EH (cell line): ENCODE results near the gene FCRL1.

ENCODE experiments used
- DNase-seq: peaks from one replicate; pipeline ENCODE4 v3.0.0-alpha.2; 2015; ENCODE audit warnings: low read depth

The FCRL1 gene

DNA sequence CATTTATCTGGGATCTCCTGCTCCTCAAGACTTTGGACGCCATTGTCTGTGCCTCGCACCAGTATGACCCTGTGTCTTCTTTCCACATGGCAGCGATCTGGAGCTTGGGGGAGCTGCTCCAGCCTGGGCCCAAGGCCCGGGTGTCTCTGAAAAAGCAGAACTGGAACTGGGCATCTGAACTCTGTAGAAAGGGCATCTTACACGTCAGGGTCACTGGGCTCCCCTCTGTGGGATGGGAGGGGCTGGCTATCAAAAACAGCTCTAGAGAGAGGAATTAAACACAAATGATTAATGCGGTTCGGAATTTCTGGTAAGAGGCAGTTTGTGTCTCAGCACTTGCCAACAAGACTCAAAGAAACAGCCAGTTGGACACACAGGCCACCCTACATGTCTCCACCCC lies 16.1 kb downstream of the FCRL1 start:
- no peak for DNase-seq

DNA sequence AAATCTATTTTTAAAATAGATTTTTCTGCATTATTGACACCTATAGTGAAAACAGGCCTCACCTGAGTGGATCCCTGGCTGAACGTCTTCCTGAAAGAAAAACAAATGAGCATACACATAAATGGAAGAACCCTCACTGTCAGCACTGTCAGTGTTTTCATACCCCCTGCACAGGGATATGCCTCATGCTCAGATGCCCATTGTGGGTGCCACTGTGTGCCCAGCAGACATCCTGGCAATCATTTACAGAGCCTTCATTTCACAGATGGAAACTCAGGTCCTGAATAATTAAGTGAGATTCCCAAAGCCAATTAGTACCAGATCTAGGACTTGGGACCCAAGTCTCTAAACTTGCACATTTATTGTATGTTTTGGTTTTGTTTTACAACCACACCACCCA lies 19.9 kb downstream of the FCRL1 start:
- DNase-seq = no peak

DNA sequence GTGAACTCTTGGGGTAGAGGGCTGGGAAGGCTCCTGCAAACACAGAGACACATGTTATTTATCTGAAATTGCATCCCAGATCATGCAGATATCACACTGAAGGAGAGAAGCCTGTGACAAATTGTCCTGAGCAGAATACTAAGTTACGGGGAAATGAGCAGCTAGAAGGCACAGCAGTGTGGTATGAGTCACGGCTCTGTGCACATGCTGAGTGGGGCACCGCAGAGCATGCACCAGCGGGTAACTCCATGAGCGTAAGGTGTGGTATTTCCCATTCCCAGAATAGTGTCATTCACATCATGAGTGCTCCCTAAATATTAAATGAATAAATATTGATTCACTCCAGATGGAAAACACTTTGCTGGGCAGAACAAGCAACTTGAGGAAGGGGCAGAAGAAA lies 21.7 kb downstream of the FCRL1 start:
- no peak for DNase-seq

DNA sequence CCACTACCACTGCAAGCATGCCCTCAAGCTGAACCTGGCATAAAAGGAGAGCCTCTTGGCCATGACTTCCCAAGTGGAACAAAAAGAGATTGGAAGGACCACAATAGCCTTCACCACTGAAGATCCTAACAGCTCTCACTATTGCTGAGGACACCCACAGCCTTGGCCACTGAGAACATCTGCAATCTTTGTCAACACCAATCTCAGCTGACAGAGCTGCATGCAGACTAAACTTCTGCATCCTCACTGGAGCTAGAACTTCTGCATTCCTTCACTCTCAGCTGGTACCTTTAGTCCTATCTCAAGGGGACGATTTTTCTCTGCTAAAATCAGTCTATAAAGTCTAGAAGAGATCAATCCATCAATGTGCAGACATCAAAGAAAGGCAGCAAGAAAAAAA lies 34.7 kb downstream of the FCRL1 start:
- DNase-seq = no peak

DNA sequence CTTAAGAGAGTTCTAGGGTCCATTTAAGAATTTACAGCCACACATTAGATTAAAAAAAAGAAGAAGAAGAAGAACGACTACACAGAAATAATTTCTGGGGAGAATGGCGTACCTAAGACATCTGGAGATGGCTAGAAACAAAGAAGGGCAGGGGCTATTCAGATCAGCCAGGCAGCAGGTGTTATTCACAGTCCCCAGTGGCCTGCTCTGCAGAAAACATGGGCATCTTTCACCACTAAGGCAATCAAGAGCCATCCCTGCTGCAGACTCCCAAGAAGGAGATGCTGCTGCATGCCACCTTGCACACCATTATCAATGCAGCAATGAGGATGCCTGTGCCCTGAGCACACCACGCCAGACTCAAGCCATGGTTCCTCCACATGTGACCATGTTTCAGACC lies 35.1 kb downstream of the FCRL1 start:
- no peak for DNase-seq

DNA sequence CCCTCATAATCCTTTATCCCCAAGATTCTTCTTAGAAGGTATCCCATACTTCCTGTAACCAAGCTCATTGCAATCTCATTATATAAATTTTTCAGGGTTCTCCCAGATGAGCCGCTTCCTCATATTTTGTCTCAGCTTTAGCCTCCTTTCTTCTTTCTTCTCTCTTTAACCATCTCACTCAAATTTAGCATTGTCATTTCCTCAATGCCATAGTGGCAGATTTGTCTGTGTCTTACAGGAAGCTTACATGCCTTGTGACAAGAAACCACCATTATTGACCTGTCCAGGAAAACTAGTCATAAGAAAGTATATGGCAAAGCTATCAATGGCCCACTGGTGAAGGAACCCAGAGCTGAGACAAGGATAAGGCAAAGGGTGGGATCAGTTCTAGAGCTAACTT lies 37.0 kb downstream of the FCRL1 start:
- DNase-seq = no peak

DNA sequence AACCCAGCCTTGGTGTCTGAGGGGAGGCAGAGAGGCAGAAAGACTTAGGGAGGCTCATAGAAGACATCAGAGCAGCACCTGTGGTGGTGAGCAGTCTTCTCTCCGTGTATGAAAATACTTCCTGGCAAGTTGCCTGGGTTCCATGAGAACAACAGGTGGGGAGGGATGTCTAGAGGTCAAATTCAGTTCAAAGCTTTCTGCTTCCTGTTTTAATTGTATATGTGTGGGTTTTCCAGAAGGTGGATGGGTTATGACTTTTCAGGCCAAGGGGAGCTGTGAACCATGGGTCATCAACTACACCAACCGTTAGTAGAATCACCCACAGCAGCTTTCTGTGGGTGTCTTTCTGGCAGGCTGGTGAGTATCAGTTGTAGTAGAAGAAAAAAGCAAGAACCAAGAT lies 38.9 kb downstream of the FCRL1 start:
- no peak for DNase-seq

DNA sequence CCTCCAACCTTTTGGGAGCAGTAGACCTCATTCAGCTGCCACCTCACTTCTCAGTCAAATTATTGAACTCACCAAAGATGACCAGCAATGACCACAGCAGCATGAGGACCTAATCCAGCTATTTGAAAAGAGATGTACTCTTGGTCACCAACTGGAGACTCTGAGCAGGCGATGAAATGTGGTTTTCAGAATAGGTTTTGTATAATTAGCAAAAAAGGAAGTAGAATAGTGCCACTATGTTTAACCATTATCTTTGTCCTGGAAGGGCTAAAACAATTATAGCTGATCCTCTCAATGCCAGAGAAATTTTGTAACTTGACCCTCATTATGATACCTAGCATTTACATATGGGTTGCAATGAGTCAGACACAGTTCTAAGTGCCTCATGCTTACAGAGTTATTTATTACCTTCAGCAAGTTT lies 42.9 kb downstream of the FCRL1 start, which contains the start of gene FCRL2:
Gene FCRL2, minus strand, starts transcription at position 162 of the 421 bp plus-strand sequence. Its CDS starts 59 bp downstream, at position 103.
- no peak for DNase-seq

DNA sequence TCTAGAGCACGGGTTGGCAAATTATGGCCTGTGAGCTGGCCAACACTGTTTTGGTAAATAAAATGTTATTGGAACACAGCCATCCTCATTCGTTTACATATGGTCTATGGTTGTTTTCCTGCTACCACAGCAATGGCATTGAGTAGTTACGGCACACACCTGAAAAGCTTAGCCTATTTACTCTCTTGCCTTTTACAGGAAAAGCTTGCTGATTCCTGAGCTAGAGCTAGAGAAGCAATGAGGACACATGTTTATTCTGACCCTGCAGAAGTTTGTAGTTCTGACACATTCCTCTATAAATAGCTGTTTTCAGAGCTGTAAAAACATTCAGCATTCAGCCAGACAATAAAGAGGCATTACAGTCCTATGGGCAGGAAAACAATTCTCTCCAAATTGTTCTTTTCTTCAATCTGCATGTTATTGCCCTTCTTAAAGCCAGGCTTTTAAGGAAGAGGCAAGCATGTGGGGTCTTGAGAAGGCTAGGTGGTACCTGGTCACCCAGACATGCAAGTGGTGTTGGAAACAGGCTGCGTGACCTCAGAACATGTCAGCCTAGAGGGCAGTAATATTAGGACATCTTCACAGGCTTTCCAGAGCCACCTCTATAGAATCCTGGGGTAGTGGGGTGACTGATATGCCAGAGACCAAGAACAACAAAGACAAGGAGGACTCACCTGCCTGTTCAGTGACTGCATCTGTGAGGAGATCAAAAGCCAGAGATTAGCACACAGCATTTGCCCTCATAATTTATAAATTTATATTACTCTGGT lies 44.6 kb downstream of the FCRL1 start:
- no peak for DNase-seq

DNA sequence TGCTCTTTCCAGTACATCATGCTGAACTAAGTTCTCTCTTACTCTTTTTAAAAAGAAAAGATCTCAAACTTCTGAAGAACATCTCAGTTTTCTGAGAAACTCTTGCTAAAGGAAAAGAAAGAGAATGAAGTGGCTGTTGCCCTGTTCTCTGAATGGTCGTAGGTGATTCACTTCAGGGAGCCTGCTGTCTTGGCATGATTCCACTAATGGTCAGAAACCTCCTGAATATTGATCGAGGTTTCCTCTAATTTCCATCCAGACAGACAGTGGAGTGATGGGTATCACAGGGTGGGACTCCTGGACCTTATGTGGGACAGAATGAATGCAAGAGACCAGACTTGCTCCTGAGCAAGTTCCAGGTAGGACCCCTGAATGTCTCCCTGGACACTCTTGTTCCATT lies 45.5 kb downstream of the FCRL1 start:
- no peak for DNase-seq

DNA sequence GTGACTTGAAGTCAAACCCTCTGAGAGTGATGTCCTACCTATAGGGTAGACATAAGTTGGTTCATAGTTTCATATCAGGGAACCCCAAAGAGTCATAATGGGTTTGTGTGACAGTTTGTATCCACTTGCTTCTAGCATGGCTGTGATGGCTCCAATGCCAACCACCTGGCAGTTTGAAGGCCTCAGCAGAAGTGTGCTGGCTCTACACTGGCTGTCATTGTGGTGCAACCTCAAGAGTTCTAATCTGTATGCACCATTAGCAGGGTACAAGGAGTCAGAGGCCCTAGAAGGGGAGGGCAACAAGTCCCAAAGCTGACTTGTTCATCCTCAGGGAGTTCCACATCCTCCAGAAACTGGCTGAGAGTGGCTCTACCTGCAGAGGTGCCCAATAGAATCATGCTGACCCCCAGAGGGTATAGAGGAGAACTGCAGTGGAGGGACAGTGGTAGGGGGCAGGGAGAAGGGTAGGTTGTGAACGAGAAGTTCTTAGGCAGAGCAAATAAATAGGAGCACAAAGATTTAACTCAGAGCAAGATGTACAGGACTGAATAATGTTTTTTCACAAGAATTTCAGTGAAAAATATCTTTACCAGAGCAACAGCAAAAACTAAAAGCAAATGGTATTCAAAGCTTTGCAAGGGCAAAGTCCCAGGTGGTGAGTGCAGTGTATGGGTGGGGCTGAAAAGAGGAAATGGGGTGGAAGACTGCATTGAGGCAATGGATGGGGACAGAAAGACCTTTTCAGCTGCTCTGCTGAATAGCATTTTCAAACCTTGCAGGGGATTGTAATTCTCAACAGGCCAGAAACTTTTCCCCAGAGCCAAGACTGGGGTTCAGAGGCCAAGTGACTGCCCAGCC lies 46.2 kb downstream of the FCRL1 start:
- no peak for DNase-seq

DNA sequence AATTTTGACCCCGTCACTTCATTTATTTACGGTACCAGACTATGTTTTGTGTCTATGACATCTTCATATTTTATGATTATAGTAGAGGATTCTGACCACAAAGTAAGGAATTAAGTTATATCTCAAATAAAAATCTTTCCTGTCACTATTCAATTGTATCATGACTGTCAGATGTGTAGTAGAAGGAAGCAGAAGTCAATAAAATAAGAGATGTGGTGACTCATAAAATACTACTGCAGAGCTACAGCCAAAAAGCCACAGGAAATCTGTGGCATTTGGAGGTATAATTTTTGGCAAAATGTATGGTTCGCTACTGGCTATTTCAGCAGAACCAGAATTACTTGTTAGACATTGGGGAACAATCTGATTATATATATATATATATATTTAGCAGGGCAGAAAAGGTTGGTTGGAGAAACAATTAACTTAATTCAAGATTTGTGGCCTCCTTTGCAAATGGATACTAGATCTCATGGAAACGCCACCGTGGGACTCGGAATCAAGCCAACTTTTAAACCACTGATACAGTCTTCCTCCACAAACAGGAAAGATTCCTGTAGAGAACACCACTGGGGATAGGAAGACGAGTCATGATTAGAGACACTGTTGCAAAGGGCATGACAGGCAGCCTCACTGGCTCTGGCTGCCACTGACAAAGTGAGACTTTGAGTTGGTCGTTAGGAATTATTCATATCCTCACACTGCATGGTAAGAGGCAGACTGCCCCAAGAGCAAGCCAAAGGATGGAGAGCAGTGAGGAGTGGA lies 48.1 kb downstream of the FCRL1 start:
- no peak for DNase-seq

DNA sequence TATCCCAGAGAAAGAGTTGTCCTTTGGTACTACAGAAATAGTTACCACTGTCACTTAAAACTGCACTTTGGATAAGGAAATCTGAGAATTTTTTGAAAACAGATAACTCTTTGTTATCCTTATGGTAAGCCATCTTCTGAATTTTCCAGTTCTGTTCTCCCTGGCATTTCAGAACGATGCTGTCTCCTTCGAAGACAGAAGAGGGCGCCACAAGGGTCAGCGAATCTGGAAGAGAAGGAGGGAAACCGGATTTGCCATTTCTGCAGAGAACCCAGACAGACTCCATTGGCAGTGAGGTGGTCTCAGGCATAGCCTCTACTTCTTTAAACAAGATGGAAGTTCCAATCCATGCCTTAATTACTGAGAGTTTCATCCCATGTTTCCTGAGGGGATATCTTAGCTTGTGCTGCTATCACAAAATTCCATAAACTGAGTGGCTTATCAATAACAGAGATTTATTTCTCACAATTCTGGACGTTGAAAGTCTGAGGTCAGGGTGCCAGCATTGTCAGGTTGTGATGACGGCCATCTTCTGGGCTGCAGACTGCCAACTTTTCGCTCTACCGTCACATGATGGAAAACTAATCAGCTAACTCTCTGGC lies 49.4 kb downstream of the FCRL1 start:
- DNase-seq = no peak

DNA sequence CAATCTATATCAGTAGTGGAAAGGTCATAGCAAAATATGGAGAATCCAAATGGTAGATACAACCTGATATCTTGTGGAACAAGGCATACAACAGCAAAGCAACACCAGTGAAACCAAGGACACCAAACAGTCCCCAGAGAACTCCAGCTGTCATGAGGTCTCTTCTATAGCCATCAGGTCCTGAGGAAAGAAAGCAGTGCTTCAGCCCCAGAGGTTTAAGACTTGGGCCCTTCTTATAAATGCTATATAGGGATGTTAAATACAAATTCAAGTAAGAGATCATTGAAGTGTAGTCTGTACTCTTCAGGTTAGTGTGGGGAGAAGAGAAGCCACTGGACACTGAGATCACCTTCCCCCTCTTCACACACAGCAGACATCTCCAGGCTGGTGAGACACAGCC lies 53.1 kb downstream of the FCRL1 start:
- DNase-seq = no peak

DNA sequence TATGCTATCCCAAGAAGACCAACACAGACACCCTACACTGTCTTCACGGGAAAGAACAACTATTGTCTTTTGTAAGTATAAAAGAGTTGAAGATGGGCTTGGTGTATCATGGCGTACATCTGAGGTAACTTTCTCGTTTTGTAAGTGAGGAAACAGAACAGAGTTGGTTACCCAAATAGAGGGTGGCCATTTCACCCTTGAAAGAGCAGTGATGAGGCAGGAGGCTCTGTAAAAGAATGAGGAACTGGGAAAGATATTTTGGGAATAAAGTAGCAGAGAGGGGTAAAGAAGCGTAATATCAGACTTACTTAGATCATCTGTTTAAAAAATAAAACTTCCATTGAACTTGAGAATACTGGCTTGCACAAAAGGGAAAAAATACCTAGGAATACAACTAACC lies 61.9 kb downstream of the FCRL1 start:
- DNase-seq = no peak

DNA sequence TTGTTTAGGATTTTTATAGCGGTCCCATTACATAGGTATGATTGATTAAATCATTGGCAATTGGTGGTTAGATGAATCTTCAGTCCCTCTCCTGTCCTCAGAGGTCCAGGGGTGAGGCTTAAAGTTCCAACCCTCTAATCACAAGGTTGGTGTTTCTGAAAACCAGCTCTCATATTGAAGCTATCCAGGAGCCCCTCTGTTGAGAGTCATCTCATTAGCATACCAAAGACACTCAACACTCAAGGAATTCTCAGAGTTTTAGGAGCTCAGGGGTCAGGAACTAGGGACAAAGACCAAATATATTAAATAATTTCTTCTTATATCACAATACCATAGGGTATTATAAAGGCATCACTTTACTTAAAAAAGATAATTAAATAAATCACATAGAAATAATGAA lies 66.3 kb downstream of the FCRL1 start:
- no peak for DNase-seq

DNA sequence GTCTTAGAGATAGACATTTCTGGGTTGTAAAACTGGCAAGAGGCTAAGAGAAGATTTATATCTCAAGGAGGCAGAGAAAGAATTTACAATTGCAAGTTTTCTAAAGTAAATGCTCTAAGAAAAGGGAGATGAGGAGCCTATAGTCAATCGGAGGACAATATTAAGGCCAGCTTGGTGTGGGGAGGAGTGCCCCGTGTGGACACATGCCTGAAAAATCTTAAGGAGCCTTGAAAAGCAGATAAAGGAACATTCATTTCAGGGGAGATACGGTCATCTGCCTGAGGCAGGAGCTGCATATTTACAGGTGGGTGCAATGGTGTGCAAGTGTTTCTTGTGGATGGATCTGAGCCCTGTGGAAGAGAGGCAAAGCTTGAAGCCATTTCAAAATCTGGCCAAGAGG lies 68.6 kb downstream of the FCRL1 start:
- DNase-seq = no peak

DNA sequence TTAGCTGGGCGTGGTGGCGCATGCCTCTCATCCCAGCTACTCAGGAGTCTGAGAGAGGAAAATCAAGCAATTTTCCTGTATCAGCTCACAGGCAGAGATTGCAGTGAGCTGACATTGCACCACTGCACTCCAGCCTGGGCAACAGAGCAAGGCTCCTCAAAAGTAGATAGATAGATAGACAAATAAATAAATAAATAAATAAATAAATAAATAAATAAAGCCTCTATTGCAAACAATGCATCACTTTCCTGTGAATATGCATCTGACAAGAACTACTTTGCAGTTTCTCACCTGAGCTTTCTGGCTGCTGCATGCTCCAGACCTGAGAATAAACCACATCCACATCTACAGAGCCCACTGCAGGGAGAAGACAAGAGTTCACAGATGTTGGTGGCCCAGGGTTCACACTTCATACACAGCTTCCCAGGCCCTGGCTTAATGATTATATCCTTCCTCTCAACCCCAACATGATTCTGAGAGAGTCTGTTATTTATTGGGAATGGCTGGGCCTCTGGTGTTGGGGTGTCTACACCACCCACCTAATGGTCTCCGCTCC lies 71.6 kb downstream of the FCRL1 start:
- DNase-seq = no peak
